Endothelial cell of umbilical vein (primary cell): ENCODE results near the gene SMC4. TPM values are rescaled to one million over a fixed set of nuclear protein-coding genes. Genes with fewer than 3 reads are reported as not detected.

Source experiments
- BruUV-seq: library from RNA; stranded (reverse); fragments of 400-500 nt; replicated peaks from 2 replicates; lab custom pipeline; 2021; lab: Mats Ljungman, UMichigan
- CTCF ChIA-PET: fragments of 300-600, 350-600 bp; sonication (Branson Sonifier 250); formaldehyde crosslinking; loops from one replicate; lab custom pipeline; 2021; ENCODE audit warnings: antibody characterized with exemption, inconsistent platforms; lab: Charles Lee
- POLR2A ChIA-PET: fragments of 300-600, 350-600 bp; sonication (Branson Sonifier 250); formaldehyde crosslinking; loops from one replicate; lab custom pipeline; 2021; ENCODE audit warnings: antibody characterized with exemption, inconsistent platforms; lab: Charles Lee
- DNase-seq: peaks from one replicate; pipeline ENCODE4 v3.0.0-alpha.2; 2011; ENCODE audit warnings: low read depth, low spot score
- FAIRE-seq: peaks from 2 replicates; lab custom pipeline; 2011; peaks lifted over from hg19 to GRCh38; lab: Jason Lieb, UNC
- H2AFZ ChIP-seq: 2 replicates; pipeline ENCODE4 v1.6.0; 2012; ENCODE audit warnings: low read depth, low read length, control low read depth, inconsistent platforms
- H3K27ac ChIP-seq: 2 replicates; pipeline ENCODE4 v1.5.1; 2011; ENCODE audit warnings: low read depth, mild to moderate bottlenecking, control low read depth, low read length, moderate library complexity; ENCODE audit not compliant: insufficient read depth
- H3K27me3 ChIP-seq, 2 experiments: 2 replicates each; pipeline versions ENCODE4 v1.6.0 to v1.6.1; 2011; ENCODE audit warnings: low read length in 2 of 2, mixed read lengths in 1 of 2; ENCODE audit not compliant: control insufficient read depth in 2 of 2, insufficient read depth in 2 of 2
- H3K36me3 ChIP-seq, 2 experiments: 2 replicates in 1 of 2; 3 replicates in 1 of 2; pipeline ENCODE4 v1.5.1; 2011; ENCODE audit warnings: low read length in 2 of 2, mild to moderate bottlenecking in 1 of 2, moderate library complexity in 1 of 2; ENCODE audit not compliant: control insufficient read depth in 2 of 2, insufficient read depth in 2 of 2; ENCODE audit errors: extremely low read depth in 1 of 2
- H3K4me1 ChIP-seq: 3 replicates; pipeline ENCODE4 v1.5.1; 2011; ENCODE audit warnings: mild to moderate bottlenecking, low read length; ENCODE audit not compliant: control insufficient read depth, insufficient read depth; ENCODE audit errors: extremely low read depth
- H3K4me2 ChIP-seq: 2 replicates; pipeline ENCODE4 v1.6.1; 2011; ENCODE audit warnings: low read length, control low read depth, mixed read lengths; ENCODE audit not compliant: insufficient read depth
- H3K4me3 ChIP-seq, 3 experiments: fragments of 200-600 bp in 1 of 3; sonication (generic), shearing (Covaris generic) in 1 of 3; replicated peaks in 1 of 3; 2 replicates each; pipeline ENCODE4 v1.5.1; 2011 to 2016; ENCODE audit warnings: control low read depth in 3 of 3, low read length in 3 of 3, mild to moderate bottlenecking in 2 of 3, inconsistent platforms in 1 of 3, low read depth in 1 of 3, moderate library complexity in 1 of 3; ENCODE audit not compliant: insufficient read depth in 1 of 3
- H3K79me2 ChIP-seq: 2 replicates; pipeline ENCODE4 v1.6.0; 2012; ENCODE audit warnings: low read length, inconsistent platforms; ENCODE audit not compliant: control insufficient read depth, insufficient read depth
- H3K9ac ChIP-seq: replicated peaks from 2 replicates; pipeline ENCODE3; 2011; ENCODE audit warnings: low read length, control low read depth; ENCODE audit not compliant: insufficient read depth; ENCODE audit errors: extremely low read depth
- H3K9me1 ChIP-seq: replicated peaks from 3 replicates; pipeline ENCODE4 v1.6.0; 2011; ENCODE audit warnings: mild to moderate bottlenecking, low read length; ENCODE audit not compliant: control insufficient read depth, insufficient read depth; ENCODE audit errors: extremely low read depth
- H3K9me3 ChIP-seq: replicated peaks from 2 replicates; pipeline ENCODE4 v1.5.1; 2012; ENCODE audit warnings: low read length, inconsistent platforms; ENCODE audit not compliant: control insufficient read depth, insufficient read depth
- H4K20me1 ChIP-seq: replicated peaks from 2 replicates; pipeline ENCODE3; 2011; ENCODE audit warnings: mild to moderate bottlenecking, low read length; ENCODE audit not compliant: control insufficient read depth, insufficient read depth; ENCODE audit errors: extremely low read depth
- CTCF ChIP-seq, 2 donors: IDR thresholded peaks; 1 replicate in 1 of 2; 2 replicates in 1 of 2; pipeline ENCODE4 v1.5.1; 2011; ENCODE audit warnings: low read length in 2 of 2, mild to moderate bottlenecking in 2 of 2, moderate library complexity in 2 of 2, control low read depth in 1 of 2, inconsistent platforms in 1 of 2, low read depth in 1 of 2; ENCODE audit not compliant: insufficient read depth in 1 of 2; ENCODE audit errors: extremely low read depth in 1 of 2
- EZH2 ChIP-seq: IDR thresholded peaks from 2 replicates; pipeline ENCODE4 v1.6.1; 2012; ENCODE audit warnings: borderline replicate concordance, low read depth, mild to moderate bottlenecking, moderate library complexity, low read length, inconsistent platforms; ENCODE audit not compliant: severe bottlenecking
- FOS ChIP-seq: IDR thresholded peaks from 2 replicates; pipeline ENCODE4 v1.6.1; 2011; ENCODE audit warnings: mild to moderate bottlenecking, low read length, moderate library complexity, borderline replicate concordance; ENCODE audit not compliant: insufficient read depth
- GATA2 ChIP-seq: IDR thresholded peaks from 2 replicates; pipeline ENCODE4 v1.7.0; 2011; ENCODE audit warnings: low read depth, mild to moderate bottlenecking, moderate library complexity, mixed read lengths, low read length; ENCODE audit not compliant: insufficient read length, insufficient read depth
- JUN ChIP-seq: IDR thresholded peaks from 2 replicates; pipeline ENCODE4 v1.6.1; 2011; ENCODE audit warnings: borderline replicate concordance, low read depth; ENCODE audit not compliant: insufficient read length, insufficient read depth
- MAX ChIP-seq: IDR thresholded peaks from 2 replicates; pipeline ENCODE4 v1.6.1; 2011; ENCODE audit not compliant: insufficient read depth, insufficient read length
- MYC ChIP-seq: IDR thresholded peaks from one replicate; pipeline ENCODE4 v1.6.1; 2011; ENCODE audit warnings: mild to moderate bottlenecking, low read depth, low read length
- POLR2A ChIP-seq: IDR thresholded peaks from 2 replicates; pipeline ENCODE4 v1.6.1; 2012; ENCODE audit warnings: low read depth, mild to moderate bottlenecking, control low read depth, low read length
- POLR2AphosphoS5 ChIP-seq: IDR thresholded peaks from 2 replicates; pipeline ENCODE4 v1.6.1; 2012; ENCODE audit warnings: low read depth, mild to moderate bottlenecking, control low read depth, low read length, moderate library complexity; ENCODE audit not compliant: insufficient read depth
- dilution Hi-C: fragments of 300-500 bp; cut with MboI; formaldehyde crosslinking; loops from one replicate; pipeline ENCODE4 v1.15.0; 2019; ENCODE audit warnings: low sequenced_read_pairs; ENCODE audit not compliant: extremely low pct_ligation_motif_present
- intact Hi-C: fragments of 100-400 bp; cut with micrococcal nuclease; formaldehyde crosslinking; loops from one replicate; pipeline ENCODE4 v1.10.0; 2022
- polyA plus RNA-seq, 4 experiments: library from polyadenylated mRNA; depleted of rRNA in 3 of 4; stranded (reverse) in 3 of 4; unstranded in 1 of 4; fragments of >200 nt; gene quantifications; 2 replicates each; pipeline versions ENCODE4 v1.2.1 to v1.2.3, GENCODE V29; 2011 to 2012; ENCODE audit warnings: missing spikeins in 1 of 4
- total RNA-seq: library from RNA; stranded (reverse); gene quantifications from 2 replicates; pipeline ENCODE4 v1.2.3, GENCODE V29; 2021

SMC4 gene
- total and polyA plus RNA-seq, 2 donors (not counting 3 experiments of a cell fraction or from before 2014, with no cell fraction given) = 32.1 to 153 TPM

GRCh38 chr3:160470181-160470580, 70.7 kb downstream of the SMC4 start:
- BruUV-seq = no TSS peak
- dilution Hi-C loops = no loop called here

More at GRCh38 chr3:160470181-160470580, 70.7 kb downstream of the SMC4 start:
- Histone ChIP-seq H3K36me3 (no peaks in the 10 kb centered on the region), H2AFZ (no peak overlapping the region), H3K4me2 (no peak overlapping the region), H3K4me1 (no peaks in the 10 kb centered on the region), H3K9me1 (no peaks in the 10 kb centered on the region), H4K20me1 (no peaks in the 10 kb centered on the region), H3K79me2 (no peaks in the 10 kb centered on the region), H3K9me3 (no peaks in the 10 kb centered on the region), H3K27me3 (peaks cover 21 to 29% of the 10 kb centered on the region in 2 experiments), H3K9ac (no peak overlapping the region), H3K27ac (no peak overlapping the region), H3K4me3 (no peak overlapping the region)
- CTCF ChIA-PET = no interaction called here
- intact Hi-C loops = no loop called here
- FAIRE-seq (no peak), DNase-seq (no peak)
- TF ChIP-seq POLR2A = no peak
- TF ChIP-seq CTCF (IDR thresholded peaks at IDR 0.05; ENCODE audit: extremely low read depth in 1 of 2, insufficient read depth in 1 of 2, low read depth in 1 of 2, low read length in 2 of 2) = no peak
- no peak for TF ChIP-seq GATA2
- no peak for TF ChIP-seq JUN
- no peak for TF ChIP-seq MAX
- TF ChIP-seq MYC = no peak
- no peak for TF ChIP-seq EZH2
- TF ChIP-seq FOS = no peak
- no peak for TF ChIP-seq POLR2AphosphoS5
- POLR2A ChIA-PET = no interaction called here
